Neural cell (in vitro differentiated cells): ENCODE data around the gene ZCCHC3. TPM values are rescaled to one million over a fixed set of nuclear protein-coding genes. Genes with fewer than 3 reads are reported as not detected.

Experiments
- H2AFZ ChIP-seq: fragments of 200-600, 300-800 bp; sonication (generic), shearing (Covaris generic); 2 replicates; pipeline ENCODE4 v1.6.0; 2014; ENCODE audit warnings: low read depth, mild to moderate bottlenecking, antibody characterized with exemption, low read length, moderate library complexity
- H3F3A ChIP-seq: fragments of 200-600 bp; shearing (Covaris generic); 2 replicates; pipeline ENCODE4 v1.6.1; 2016; ENCODE audit warnings: mild to moderate bottlenecking, moderate library complexity, mixed read lengths, antibody characterized with exemption, low read length; ENCODE audit not compliant: insufficient read depth, poor library complexity, severe bottlenecking
- H3K27ac ChIP-seq: fragments of 200-600, 300-800 bp; sonication (generic), shearing (Covaris generic); 2 replicates; pipeline ENCODE4 v1.5.1; 2014; ENCODE audit warnings: mild to moderate bottlenecking, low read length, moderate library complexity
- H3K27me3 ChIP-seq: fragments of 300-800, 200-600 bp; sonication (generic), shearing (Covaris generic); 2 replicates; pipeline ENCODE4 v1.6.0; 2014; ENCODE audit warnings: mild to moderate bottlenecking, low read depth, low read length, moderate library complexity; ENCODE audit not compliant: insufficient read depth
- H3K36me3 ChIP-seq: fragments of 300-800, 200-600 bp; sonication (generic), shearing (Covaris generic); 2 replicates; pipeline ENCODE4 v1.5.1; 2014; ENCODE audit warnings: mild to moderate bottlenecking, antibody characterized with exemption, low read length, moderate library complexity; ENCODE audit not compliant: insufficient read depth
- H3K4me2 ChIP-seq: fragments of 300-800, 200-600 bp; sonication (generic), shearing (Covaris generic); 2 replicates; pipeline ENCODE4 v1.6.0; 2014; ENCODE audit warnings: mild to moderate bottlenecking, low read length
- H3K4me3 ChIP-seq: fragments of 300-800, 200-600 bp; sonication (generic), shearing (Covaris generic); 2 replicates; pipeline ENCODE4 v1.5.1; 2014; ENCODE audit warnings: mild to moderate bottlenecking, low read length, moderate library complexity
- H3K79me2 ChIP-seq: fragments of 200-600 bp; shearing (Covaris generic); replicated peaks from 2 replicates; pipeline ENCODE4 v1.6.0; 2014; ENCODE audit warnings: mild to moderate bottlenecking, low read length, moderate library complexity; ENCODE audit not compliant: insufficient read depth
- H3K9ac ChIP-seq: fragments of 300-800, 200-600 bp; sonication (generic), shearing (Covaris generic); 2 replicates; pipeline ENCODE4 v1.6.1; 2016; ENCODE audit warnings: mild to moderate bottlenecking, low read length, mixed read lengths
- H3K9me2 ChIP-seq: fragments of 200-600 bp; shearing (Covaris generic); 2 replicates; pipeline ENCODE4 v1.6.1; 2016; ENCODE audit warnings: mild to moderate bottlenecking, low read length, mixed read lengths; ENCODE audit not compliant: insufficient read depth
- H3K9me3 ChIP-seq: fragments of 200-600, 300-800 bp; sonication (generic), shearing (Covaris generic); 2 replicates; pipeline ENCODE4 v1.6.1; 2016; ENCODE audit warnings: mild to moderate bottlenecking, mixed run types, low read length, moderate library complexity, mixed read lengths
- H4K20me1 ChIP-seq: fragments of 200-600 bp; shearing (Covaris generic); 2 replicates; pipeline ENCODE4 v1.6.1; 2016; ENCODE audit warnings: mild to moderate bottlenecking, mixed run types; ENCODE audit not compliant: insufficient read depth
- CTCF ChIP-seq: fragments of 450-650 bp; IDR thresholded peaks from 2 replicates; pipeline ENCODE4 v1.5.1; 2014; ENCODE audit warnings: antibody characterized with exemption, mild to moderate bottlenecking, moderate library complexity; ENCODE audit not compliant: poor library complexity, severe bottlenecking
- EP300 ChIP-seq: fragments of 450-650 bp; conservative IDR thresholded peaks from 2 replicates; pipeline ENCODE4 v1.6.1; 2014; ENCODE audit warnings: antibody characterized with exemption, mild to moderate bottlenecking, moderate library complexity; ENCODE audit not compliant: poor library complexity, severe bottlenecking
- EZH2 ChIP-seq: fragments of 200-600, 300-800 bp; shearing (Covaris generic), sonication (generic); IDR thresholded peaks from 2 replicates; pipeline ENCODE4 v1.6.1; 2014; ENCODE audit warnings: antibody characterized with exemption, low read length, borderline replicate concordance, mild to moderate bottlenecking; ENCODE audit not compliant: insufficient read depth, poor library complexity, severe bottlenecking
- POLR2AphosphoS5 ChIP-seq: IDR thresholded peaks from 2 replicates; pipeline ENCODE4 v1.6.1; 2012
- RAD21 ChIP-seq: fragments of 450-650 bp; conservative IDR thresholded peaks from 2 replicates; pipeline ENCODE4 v1.6.1; 2014; ENCODE audit warnings: antibody characterized with exemption, mild to moderate bottlenecking, moderate library complexity
- REST ChIP-seq: IDR thresholded peaks from 2 replicates; pipeline ENCODE4 v1.6.1; 2012; ENCODE audit warnings: borderline replicate concordance
- SMC3 ChIP-seq: fragments of 450-650 bp; conservative IDR thresholded peaks from 2 replicates; pipeline ENCODE4 v1.6.1; 2014; ENCODE audit warnings: antibody characterized with exemption, mild to moderate bottlenecking, moderate library complexity; ENCODE audit not compliant: poor library complexity
- TAF1 ChIP-seq: IDR thresholded peaks from 2 replicates; pipeline ENCODE4 v1.6.1; 2012; ENCODE audit warnings: low read depth
- polyA plus RNA-seq: library from polyadenylated mRNA; depleted of rRNA; stranded (reverse); fragments of >200 nt; gene quantifications from 2 replicates; pipeline ENCODE4 v1.2.3, GENCODE V29; 2014

ZCCHC3 gene
- polyA plus RNA-seq, 1 donor from 2014 or later: 15.5 TPM

- no peak overlapping the region for H3K27ac ChIP-seq
- no peaks in the 10 kb centered on the region for H4K20me1 ChIP-seq
- H3K36me3 ChIP-seq: no peaks in the 10 kb centered on the region
- no peak for TF ChIP-seq EP300
- no peak for TF ChIP-seq REST
- no peak for TF ChIP-seq RAD21
- TF ChIP-seq POLR2AphosphoS5: no peak
- TF ChIP-seq CTCF: no peak
- no peak for TF ChIP-seq SMC3
- H3K27me3 ChIP-seq: no peaks in the 10 kb centered on the region
- H3K4me3 ChIP-seq: no peak overlapping the region
- H3K9ac ChIP-seq: no peak overlapping the region
- H3K79me2 ChIP-seq: peaks cover 7% of the 10 kb centered on the region
- H3K9me3 ChIP-seq: no peaks in the 10 kb centered on the region
- no peaks in the 10 kb centered on the region for H3K9me2 ChIP-seq
- H3F3A ChIP-seq: no peaks in the 10 kb centered on the region
- no peak overlapping the region for H3K4me2 ChIP-seq
- H2AFZ ChIP-seq: no peak overlapping the region
Measured at GRCh38 chr20:341682-342081, 44.3 kb downstream of the ZCCHC3 start.

GRCh38 chr20:343107-343506 is 45.7 kb downstream of the ZCCHC3 start:
- Histone ChIP-seq H3F3A (no peaks in the 10 kb centered on the region), H3K9ac (no peak overlapping the region), H3K27me3 (no peaks in the 10 kb centered on the region), H3K27ac (no peak overlapping the region), H2AFZ (no peak overlapping the region), H3K4me3 (no peak overlapping the region), H3K9me3 (no peaks in the 10 kb centered on the region), H3K36me3 (no peaks in the 10 kb centered on the region), H4K20me1 (no peaks in the 10 kb centered on the region), H3K4me2 (no peak overlapping the region), H3K79me2 (peaks cover 7% of the 10 kb centered on the region), H3K9me2 (no peaks in the 10 kb centered on the region)
- no peak for TF ChIP-seq POLR2AphosphoS5
- TF ChIP-seq CTCF: no peak
- no peak for TF ChIP-seq REST
- no peak for TF ChIP-seq EP300
- no peak for TF ChIP-seq SMC3
- no peak for TF ChIP-seq TAF1
- no peak for TF ChIP-seq EZH2
- TF ChIP-seq RAD21: no peak
